Endothelial cell of umbilical vein (primary cell): Measurements from ENCODE around the gene IFI27. TPM values are rescaled to one million over a fixed set of nuclear protein-coding genes. Genes with fewer than 3 reads are reported as not detected.

Source experiments
- BruUV-seq: library from RNA; stranded (reverse); fragments of 400-500 nt; replicated peaks from 2 replicates; lab custom pipeline; 2021; lab: Mats Ljungman, UMichigan
- CTCF ChIA-PET: fragments of 300-600, 350-600 bp; sonication (Branson Sonifier 250); formaldehyde crosslinking; loops from one replicate; lab custom pipeline; 2021; ENCODE audit warnings: antibody characterized with exemption, inconsistent platforms; lab: Charles Lee
- POLR2A ChIA-PET: fragments of 300-600, 350-600 bp; sonication (Branson Sonifier 250); formaldehyde crosslinking; loops from one replicate; lab custom pipeline; 2021; ENCODE audit warnings: antibody characterized with exemption, inconsistent platforms; lab: Charles Lee
- DNase-seq: peaks from one replicate; pipeline ENCODE4 v3.0.0-alpha.2; 2011; ENCODE audit warnings: low read depth, low spot score
- FAIRE-seq: peaks from 2 replicates; lab custom pipeline; 2011; peaks lifted over from hg19 to GRCh38; lab: Jason Lieb, UNC
- H2AFZ ChIP-seq: 2 replicates; pipeline ENCODE4 v1.6.0; 2012; ENCODE audit warnings: low read depth, low read length, control low read depth, inconsistent platforms
- H3K27ac ChIP-seq: 2 replicates; pipeline ENCODE4 v1.5.1; 2011; ENCODE audit warnings: low read depth, mild to moderate bottlenecking, control low read depth, low read length, moderate library complexity; ENCODE audit not compliant: insufficient read depth
- H3K27me3 ChIP-seq, 2 experiments: 2 replicates each; pipeline versions ENCODE4 v1.6.0 to v1.6.1; 2011; ENCODE audit warnings: low read length in 2 of 2, mixed read lengths in 1 of 2; ENCODE audit not compliant: control insufficient read depth in 2 of 2, insufficient read depth in 2 of 2
- H3K36me3 ChIP-seq, 2 experiments: 2 replicates in 1 of 2; 3 replicates in 1 of 2; pipeline ENCODE4 v1.5.1; 2011; ENCODE audit warnings: low read length in 2 of 2, mild to moderate bottlenecking in 1 of 2, moderate library complexity in 1 of 2; ENCODE audit not compliant: control insufficient read depth in 2 of 2, insufficient read depth in 2 of 2; ENCODE audit errors: extremely low read depth in 1 of 2
- H3K4me1 ChIP-seq: 3 replicates; pipeline ENCODE4 v1.5.1; 2011; ENCODE audit warnings: mild to moderate bottlenecking, low read length; ENCODE audit not compliant: control insufficient read depth, insufficient read depth; ENCODE audit errors: extremely low read depth
- H3K4me2 ChIP-seq: 2 replicates; pipeline ENCODE4 v1.6.1; 2011; ENCODE audit warnings: low read length, control low read depth, mixed read lengths; ENCODE audit not compliant: insufficient read depth
- H3K4me3 ChIP-seq, 3 experiments: fragments of 200-600 bp in 1 of 3; sonication (generic), shearing (Covaris generic) in 1 of 3; replicated peaks in 1 of 3; 2 replicates each; pipeline ENCODE4 v1.5.1; 2011 to 2016; ENCODE audit warnings: control low read depth in 3 of 3, low read length in 3 of 3, mild to moderate bottlenecking in 2 of 3, inconsistent platforms in 1 of 3, low read depth in 1 of 3, moderate library complexity in 1 of 3; ENCODE audit not compliant: insufficient read depth in 1 of 3
- H3K79me2 ChIP-seq: 2 replicates; pipeline ENCODE4 v1.6.0; 2012; ENCODE audit warnings: low read length, inconsistent platforms; ENCODE audit not compliant: control insufficient read depth, insufficient read depth
- H3K9ac ChIP-seq: replicated peaks from 2 replicates; pipeline ENCODE3; 2011; ENCODE audit warnings: low read length, control low read depth; ENCODE audit not compliant: insufficient read depth; ENCODE audit errors: extremely low read depth
- H3K9me1 ChIP-seq: replicated peaks from 3 replicates; pipeline ENCODE4 v1.6.0; 2011; ENCODE audit warnings: mild to moderate bottlenecking, low read length; ENCODE audit not compliant: control insufficient read depth, insufficient read depth; ENCODE audit errors: extremely low read depth
- H3K9me3 ChIP-seq: replicated peaks from 2 replicates; pipeline ENCODE4 v1.5.1; 2012; ENCODE audit warnings: low read length, inconsistent platforms; ENCODE audit not compliant: control insufficient read depth, insufficient read depth
- H4K20me1 ChIP-seq: replicated peaks from 2 replicates; pipeline ENCODE3; 2011; ENCODE audit warnings: mild to moderate bottlenecking, low read length; ENCODE audit not compliant: control insufficient read depth, insufficient read depth; ENCODE audit errors: extremely low read depth
- EZH2 ChIP-seq: IDR thresholded peaks from 2 replicates; pipeline ENCODE4 v1.6.1; 2012; ENCODE audit warnings: borderline replicate concordance, low read depth, mild to moderate bottlenecking, moderate library complexity, low read length, inconsistent platforms; ENCODE audit not compliant: severe bottlenecking
- FOS ChIP-seq: IDR thresholded peaks from 2 replicates; pipeline ENCODE4 v1.6.1; 2011; ENCODE audit warnings: mild to moderate bottlenecking, low read length, moderate library complexity, borderline replicate concordance; ENCODE audit not compliant: insufficient read depth
- GATA2 ChIP-seq: IDR thresholded peaks from 2 replicates; pipeline ENCODE4 v1.7.0; 2011; ENCODE audit warnings: low read depth, mild to moderate bottlenecking, moderate library complexity, mixed read lengths, low read length; ENCODE audit not compliant: insufficient read length, insufficient read depth
- MAX ChIP-seq: IDR thresholded peaks from 2 replicates; pipeline ENCODE4 v1.6.1; 2011; ENCODE audit not compliant: insufficient read depth, insufficient read length
- MYC ChIP-seq: IDR thresholded peaks from one replicate; pipeline ENCODE4 v1.6.1; 2011; ENCODE audit warnings: mild to moderate bottlenecking, low read depth, low read length
- POLR2AphosphoS5 ChIP-seq: IDR thresholded peaks from 2 replicates; pipeline ENCODE4 v1.6.1; 2012; ENCODE audit warnings: low read depth, mild to moderate bottlenecking, control low read depth, low read length, moderate library complexity; ENCODE audit not compliant: insufficient read depth
- dilution Hi-C: fragments of 300-500 bp; cut with MboI; formaldehyde crosslinking; loops from one replicate; pipeline ENCODE4 v1.15.0; 2019; ENCODE audit warnings: low sequenced_read_pairs; ENCODE audit not compliant: extremely low pct_ligation_motif_present
- intact Hi-C: fragments of 100-400 bp; cut with micrococcal nuclease; formaldehyde crosslinking; loops from one replicate; pipeline ENCODE4 v1.10.0; 2022
- polyA plus RNA-seq, 4 experiments: library from polyadenylated mRNA; depleted of rRNA in 3 of 4; stranded (reverse) in 3 of 4; unstranded in 1 of 4; fragments of >200 nt; gene quantifications; 2 replicates each; pipeline versions ENCODE4 v1.2.1 to v1.2.3, GENCODE V29; 2011 to 2012; ENCODE audit warnings: missing spikeins in 1 of 4
- total RNA-seq: library from RNA; stranded (reverse); gene quantifications from 2 replicates; pipeline ENCODE4 v1.2.3, GENCODE V29; 2021

Gene IFI27
- total and polyA plus RNA-seq, 2 donors (not counting 3 experiments of a cell fraction or from before 2014, with no cell fraction given), result 126 to 1,265 TPM

GRCh38 chr14:94117856-94118255 is 7.3 kb downstream of the IFI27 start:
- FAIRE-seq, result no peak
- dilution Hi-C loops, result no loop called here

GRCh38 chr14:94119071-94119470 is 8.5 kb downstream of the IFI27 start:
- no TSS peak for BruUV-seq
- no peak for FAIRE-seq
- CTCF ChIA-PET, result no interaction called here

More at GRCh38 chr14:94117856-94118255, 7.3 kb downstream of the IFI27 start:
- POLR2A ChIA-PET, result no interaction called here
- H3K27me3 ChIP-seq, result no peaks in the 10 kb centered on the region
- H3K79me2 ChIP-seq, result no peaks in the 10 kb centered on the region
- TF ChIP-seq MYC (no peak), POLR2AphosphoS5 (no peak), GATA2 (no peak), MAX (no peak)
- H3K4me3 ChIP-seq, result no peak overlapping the region
- intact Hi-C loops, result loop anchor here (10.0 kb wide), 1 partner anchor 1063 kb away; no protein-coding TSS in a partner anchor
- DNase-seq, result no peak
- H3K36me3 ChIP-seq, result no peaks in the 10 kb centered on the region
- no peaks in the 10 kb centered on the region for H4K20me1 ChIP-seq
- H3K27ac ChIP-seq, result no peak overlapping the region
- H3K4me1 ChIP-seq, result peaks cover 11% of the 10 kb centered on the region
- H3K9ac ChIP-seq, result no peak overlapping the region
- BruUV-seq, result no TSS peak
- CTCF ChIA-PET, result interaction anchor here (1.6 kb wide), 1 partner anchor 14 kb away, joined by 8 read pairs; no protein-coding TSS in a partner anchor
- no peaks in the 10 kb centered on the region for H3K9me3 ChIP-seq
- no peak overlapping the region for H2AFZ ChIP-seq
- H3K4me2 ChIP-seq, result no peak overlapping the region
- no peaks in the 10 kb centered on the region for H3K9me1 ChIP-seq

More at GRCh38 chr14:94119071-94119470, 8.5 kb downstream of the IFI27 start:
- H3K79me2 ChIP-seq, result no peaks in the 10 kb centered on the region
- H3K4me2 ChIP-seq, result no peak overlapping the region
- no peaks in the 10 kb centered on the region for H3K9me3 ChIP-seq
- peaks cover 4% of the 10 kb centered on the region for H3K4me1 ChIP-seq
- dilution Hi-C loops (no loop called here), intact Hi-C loops (loop anchor here (10.0 kb wide), 1 partner anchor 1064 kb away; no protein-coding TSS in a partner anchor)
- no peaks in the 10 kb centered on the region for H3K9me1 ChIP-seq
- no peak overlapping the region for H3K9ac ChIP-seq
- no peak overlapping the region for H3K27ac ChIP-seq
- H3K4me3 ChIP-seq, result no peak overlapping the region
- no peak for DNase-seq
- H2AFZ ChIP-seq, result no peak overlapping the region
- H4K20me1 ChIP-seq, result no peaks in the 10 kb centered on the region
- TF ChIP-seq EZH2, result no peak
- TF ChIP-seq FOS, result no peak
- H3K36me3 ChIP-seq, result no peaks in the 10 kb centered on the region
- POLR2A ChIA-PET, result no interaction called here
- H3K27me3 ChIP-seq, result no peaks in the 10 kb centered on the region
